GM06990 (cell line): ENCODE data around the gene MIEF1.
A peak's percentile ranks its signal among the peaks of the same experiment; 100 is the strongest.
"Not testable (repeated sequence)": the region's sequence is repeated elsewhere in the genome, so short reads cannot be mapped to it uniquely, and the experiment has no call there.

Source experiments
- DNase-seq: peaks from one replicate; pipeline ENCODE4 v3.0.0-alpha.2; 2011; ENCODE audit not compliant: insufficient read length; ENCODE audit errors: extremely low read depth
- H3K27me3 ChIP-seq: replicated peaks from 2 replicates; pipeline ENCODE4 v1.6.0; 2011; ENCODE audit warnings: low read length; ENCODE audit not compliant: control insufficient read depth, insufficient read depth
- H3K36me3 ChIP-seq: 2 replicates; pipeline ENCODE4 v1.5.1; 2011; ENCODE audit warnings: low read length; ENCODE audit not compliant: control insufficient read depth, insufficient read depth
- H3K4me3 ChIP-seq: replicated peaks from 2 replicates; pipeline ENCODE4 v1.5.1; 2011; ENCODE audit warnings: low read depth, mild to moderate bottlenecking, control low read depth, low read length
- CTCF ChIP-seq: IDR thresholded peaks from 2 replicates; pipeline ENCODE4 v1.5.1; 2011; ENCODE audit warnings: low read length, control low read depth, mild to moderate bottlenecking, inconsistent platforms; ENCODE audit not compliant: insufficient read depth, poor library complexity, severe bottlenecking

The MIEF1 gene

GRCh38 chr22:39500101-39500500, 2.0 kb upstream of the MIEF1 start:
- TF ChIP-seq CTCF, result no peak
- no peak for DNase-seq
- Histone ChIP-seq H3K36me3 (peaks cover 5% of the 10 kb centered on the region), H3K27me3 (no peaks in the 10 kb centered on the region), H3K4me3 (no peak overlapping the region)

GRCh38 chr22:39501644-39502108, 414 bp upstream of the MIEF1 start:
- DNase-seq, result no peak
- peaks cover 13% of the 10 kb centered on the region for H3K36me3 ChIP-seq
- H3K27me3 ChIP-seq, result no peaks in the 10 kb centered on the region
- H3K4me3 ChIP-seq, result peak overlapping the region; percentile 89
- TF ChIP-seq CTCF, result no peak

GRCh38 chr22:39502789-39503409, 809 bp downstream of the MIEF1 start:
- H3K27me3 ChIP-seq, result no peaks in the 10 kb centered on the region
- no peak for DNase-seq
- TF ChIP-seq CTCF, result no peak
- peak overlapping the region; percentile 89 for H3K4me3 ChIP-seq
- H3K36me3 ChIP-seq, result peaks cover 16% of the 10 kb centered on the region

GRCh38 chr22:39503630-39504029, 1.5 kb downstream of the MIEF1 start:
- H3K4me3 ChIP-seq, result peak overlapping the region; percentile 89
- DNase-seq, result no peak
- TF ChIP-seq CTCF, result no peak
- peaks cover 21% of the 10 kb centered on the region for H3K36me3 ChIP-seq
- H3K27me3 ChIP-seq, result no peaks in the 10 kb centered on the region

- peaks cover 21% of the 10 kb centered on the region for H3K36me3 ChIP-seq
- H3K4me3 ChIP-seq, result no peak overlapping the region
- DNase-seq, result no peak
- H3K27me3 ChIP-seq, result no peaks in the 10 kb centered on the region
- TF ChIP-seq CTCF, result no peak
Measured at GRCh38 chr22:39504071-39504470, 2.0 kb downstream of the MIEF1 start.

- peaks cover 32% of the 10 kb centered on the region for H3K36me3 ChIP-seq
- H3K27me3 ChIP-seq, result not testable (repeated sequence)
Measured at GRCh38 chr22:39507021-39507420, 4.9 kb downstream of the MIEF1 start.

More at GRCh38 chr22:39507021-39507420, 4.9 kb downstream of the MIEF1 start:
- not testable (repeated sequence) for H3K4me3 ChIP-seq, DNase-seq
